GM21786 (cell line): Measurements from ENCODE around the gene RGS9.
"Not testable (repeated sequence)": the region's sequence is repeated elsewhere in the genome, so short reads cannot be mapped to it uniquely, and the experiment has no call there.

Experiments
- ATAC-seq: cut with Tn5 transposase; IDR thresholded peaks from one replicate; pipeline ENCODE4 v1.9.1; 2021; ENCODE audit not compliant: unreplicated experiment

RGS9 gene

DNA sequence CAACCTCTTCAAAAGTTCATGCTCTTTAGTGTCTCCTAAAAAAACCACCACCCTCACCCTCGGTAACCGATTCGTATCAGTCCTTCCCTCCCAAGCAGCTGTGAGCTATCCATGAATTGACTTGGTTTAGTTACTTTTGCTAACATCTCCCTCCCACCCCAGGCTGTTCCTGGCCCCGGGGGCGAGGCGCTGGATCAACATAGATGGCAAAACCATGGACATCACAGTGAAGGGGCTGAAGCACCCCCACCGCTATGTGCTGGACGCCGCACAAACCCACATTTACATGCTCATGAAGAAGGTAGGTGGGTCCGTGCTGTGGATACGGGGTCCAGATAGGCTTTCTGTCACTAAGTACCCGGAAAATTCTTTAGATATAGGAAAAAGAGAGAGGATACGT, 66.8 kb downstream of the RGS9 start:
- ATAC-seq, result no peak

DNA sequence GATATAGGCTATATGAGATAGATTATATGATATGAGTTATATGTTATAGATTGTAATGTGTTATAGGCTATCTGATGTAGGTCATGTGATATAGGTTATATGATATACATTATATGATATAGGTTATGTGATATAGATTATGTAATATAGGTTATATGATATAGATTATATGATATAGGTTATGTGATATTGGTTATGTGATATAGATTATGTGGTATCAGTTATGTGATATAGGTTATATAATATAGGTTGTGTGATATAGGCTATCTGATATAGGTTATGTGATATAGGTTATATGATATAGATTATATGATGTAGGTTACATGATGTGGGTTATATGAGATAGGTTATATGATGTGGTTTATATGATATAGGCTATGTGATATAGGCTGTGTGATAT, 68.5 kb downstream of the RGS9 start:
- ATAC-seq, result no peak

DNA sequence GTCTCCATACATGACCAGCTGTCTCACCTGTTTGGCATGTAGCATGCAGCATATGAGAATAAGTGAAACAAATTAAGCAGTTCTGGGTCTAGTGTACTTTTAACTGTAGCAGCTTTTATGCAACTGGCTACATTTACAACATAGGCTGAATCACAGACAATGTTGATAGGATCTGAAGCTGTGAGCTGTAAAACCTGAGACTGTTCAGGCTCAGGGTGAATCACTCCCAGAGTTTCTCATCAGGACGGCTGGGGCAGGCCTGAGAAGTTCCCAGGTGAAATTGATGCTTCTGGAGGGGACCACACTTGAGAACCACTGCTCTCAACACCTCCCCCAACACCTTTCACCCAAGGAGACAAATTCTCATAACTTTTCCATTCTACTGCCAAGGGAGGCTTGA, 70.3 kb downstream of the RGS9 start:
- ATAC-seq, result not testable (repeated sequence)

DNA sequence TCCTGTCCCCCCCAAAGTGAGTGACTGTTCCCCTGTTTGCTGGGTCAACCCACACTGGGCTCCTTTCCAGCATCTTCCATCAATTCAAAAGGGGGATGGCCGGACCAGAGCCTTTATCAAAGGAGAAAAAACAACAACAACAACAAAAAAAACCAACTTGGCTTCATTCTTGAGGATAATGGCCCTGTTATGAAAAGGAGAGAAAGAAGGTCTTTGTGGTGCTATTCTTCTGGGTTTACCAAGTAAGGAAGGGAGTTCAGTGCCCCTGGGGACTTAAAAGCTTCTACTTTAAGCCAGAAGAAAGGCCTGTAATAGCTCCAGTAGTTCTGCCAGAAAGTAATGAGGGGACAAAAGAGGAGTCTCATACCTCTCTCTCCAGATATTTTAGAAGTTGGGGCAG, 71.5 kb downstream of the RGS9 start:
- ATAC-seq, result no peak

DNA sequence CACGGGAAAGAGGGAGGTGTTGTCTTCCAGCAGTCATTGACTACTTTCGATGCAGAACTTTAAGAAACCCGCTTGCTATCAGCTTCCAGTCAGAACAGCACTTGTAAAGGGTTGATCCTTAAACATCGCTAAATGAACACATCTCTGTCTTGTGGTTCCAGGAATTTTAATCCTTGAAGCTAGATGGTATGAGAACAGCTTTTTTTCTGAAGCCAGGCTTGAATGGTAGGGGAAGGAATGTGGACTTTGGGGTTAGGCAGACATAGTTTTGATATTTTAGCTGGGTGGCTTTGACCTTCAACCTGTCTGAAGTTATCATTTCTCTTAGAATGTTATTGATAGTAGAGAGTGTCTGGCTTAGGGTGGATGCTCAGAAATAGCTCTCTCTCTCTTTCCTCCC, 81.1 kb downstream of the RGS9 start:
- no peak for ATAC-seq

DNA sequence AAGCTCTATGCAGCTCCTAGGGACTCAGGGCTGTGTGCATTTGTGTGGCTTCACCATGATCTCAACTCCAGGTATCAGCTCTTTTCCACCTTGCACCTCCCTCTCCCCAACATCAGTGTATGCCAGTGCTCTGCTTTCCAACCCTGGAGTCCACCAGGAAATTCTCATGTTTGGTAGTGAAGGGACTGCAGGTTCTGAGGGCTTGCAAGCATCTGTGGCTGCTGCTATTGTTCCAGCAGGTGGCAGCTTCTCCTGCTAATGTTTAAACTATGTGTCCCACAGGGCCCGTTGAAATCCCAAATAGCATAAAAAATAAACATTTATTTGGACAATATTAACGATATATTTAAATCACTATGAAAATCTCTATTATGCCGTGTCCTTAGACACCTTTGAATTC, 82.0 kb downstream of the RGS9 start:
- ATAC-seq, result no peak

DNA sequence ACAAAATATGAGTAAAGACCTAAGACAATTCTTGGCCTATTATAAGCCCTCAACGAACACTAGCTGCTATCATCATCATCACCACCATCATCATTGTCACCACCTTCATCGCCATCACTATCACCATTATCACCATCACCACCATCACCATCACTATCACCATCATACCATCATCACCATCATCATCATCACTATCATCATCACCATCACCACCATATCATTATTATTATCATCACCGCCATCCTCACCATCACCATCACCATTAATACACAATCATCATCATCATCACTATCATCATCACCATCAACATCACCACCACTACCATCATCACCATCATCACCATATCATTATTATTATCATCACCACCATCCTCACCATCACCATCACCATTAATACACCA, 82.5 kb downstream of the RGS9 start:
- no peak for ATAC-seq

DNA sequence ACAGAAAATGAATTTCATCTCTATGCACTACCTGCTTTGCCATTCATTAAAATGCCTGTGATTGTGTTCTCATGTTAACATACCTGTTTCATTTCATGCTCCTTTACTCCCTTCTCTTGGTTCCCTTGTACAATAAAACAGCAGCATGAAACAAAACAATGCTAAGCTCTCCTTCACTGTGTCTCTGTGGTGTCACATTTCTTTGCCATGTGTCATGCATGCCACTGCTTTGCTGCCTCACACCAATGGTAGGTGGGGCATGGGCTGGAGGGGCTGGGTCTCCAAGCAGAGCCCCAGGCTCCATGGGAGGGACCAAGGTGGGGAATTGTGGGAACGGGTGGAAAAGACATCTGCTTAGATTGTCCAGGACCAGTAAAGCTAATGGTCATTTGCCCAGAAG, 83.6 kb downstream of the RGS9 start:
- no peak for ATAC-seq

DNA sequence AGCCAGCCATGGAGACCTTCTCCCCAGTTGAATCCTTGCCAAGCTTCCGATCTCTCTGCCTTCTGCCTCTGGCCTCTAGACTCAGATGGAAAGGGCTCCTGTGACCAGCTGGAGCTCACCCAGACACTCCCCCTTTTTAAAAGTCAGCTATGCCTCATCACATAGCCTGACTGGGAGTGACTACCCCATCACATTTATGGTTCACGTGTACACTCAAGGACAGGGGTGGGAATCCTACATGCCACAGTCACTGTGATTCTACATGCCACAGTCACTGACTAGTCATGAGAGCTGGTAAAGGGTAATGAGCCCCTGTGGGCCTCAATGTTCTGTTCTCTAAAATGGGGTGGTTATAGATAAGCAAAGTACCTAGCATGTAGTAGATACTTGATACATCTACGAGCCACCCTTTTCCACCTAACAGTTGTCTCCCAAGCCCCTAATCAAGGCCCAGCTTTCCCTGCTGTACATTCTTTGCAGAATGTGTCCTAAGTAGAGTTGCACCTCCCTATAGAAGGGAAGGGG, 85.1 kb downstream of the RGS9 start:
- no peak for ATAC-seq

DNA sequence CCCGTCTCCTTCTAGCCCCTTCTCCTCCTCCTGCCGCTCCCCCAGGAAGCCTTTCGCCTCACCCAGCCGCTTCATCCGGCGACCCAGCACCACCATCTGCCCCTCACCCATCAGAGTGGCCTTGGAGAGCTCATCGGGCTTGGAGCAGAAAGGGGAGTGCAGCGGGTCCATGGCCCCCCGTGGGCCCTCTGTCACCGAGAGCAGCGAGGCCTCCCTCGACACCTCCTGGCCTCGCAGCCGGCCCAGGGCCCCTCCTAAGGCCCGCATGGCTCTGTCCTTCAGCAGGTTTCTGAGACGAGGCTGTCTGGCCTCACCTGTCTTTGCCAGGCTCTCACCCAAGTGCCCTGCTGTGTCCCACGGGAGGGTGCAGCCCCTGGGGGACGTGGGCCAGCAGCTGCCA, 87.9 kb downstream of the RGS9 start:
- ATAC-seq, result no peak

DNA sequence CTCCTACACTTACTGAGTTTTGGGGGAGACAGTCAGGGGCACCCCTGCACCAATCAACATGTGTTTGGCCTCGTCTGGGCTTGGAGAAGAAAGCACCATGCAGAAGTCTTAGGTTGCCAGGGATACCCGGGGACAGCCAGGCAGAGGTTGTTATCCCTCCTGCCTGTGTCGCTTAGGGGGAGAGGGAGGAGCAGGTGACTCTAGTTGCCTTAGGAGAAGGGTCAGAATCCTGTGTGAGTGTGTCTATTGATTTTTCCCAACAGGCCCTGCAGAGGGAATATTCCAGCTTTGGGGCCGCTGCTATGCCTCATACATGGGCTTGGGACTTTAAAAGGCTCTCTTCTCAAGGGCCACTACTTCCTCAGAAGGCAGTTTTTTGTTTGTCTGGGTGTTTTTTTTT, 89.1 kb downstream of the RGS9 start:
- ATAC-seq, result no peak

DNA sequence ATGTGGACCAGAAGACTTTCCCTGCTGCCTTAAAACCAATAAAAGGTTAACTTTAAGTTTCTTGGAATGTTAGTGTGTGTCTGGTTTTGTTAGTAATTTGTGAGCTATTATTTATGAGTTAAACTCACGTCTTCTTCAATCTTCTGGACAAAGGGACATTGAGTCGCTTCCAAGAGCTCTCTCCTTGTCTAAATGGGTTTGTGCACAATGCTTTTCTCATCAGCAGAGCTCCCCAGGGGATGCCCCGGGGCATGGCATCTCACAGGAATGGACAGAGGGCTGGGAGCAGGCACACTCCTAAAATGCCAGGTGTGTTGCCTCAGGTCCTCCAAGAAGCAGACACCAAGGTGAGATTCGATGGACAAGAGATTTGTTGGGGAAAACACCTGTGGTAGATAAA, 90.5 kb downstream of the RGS9 start:
- ATAC-seq, result no peak

DNA sequence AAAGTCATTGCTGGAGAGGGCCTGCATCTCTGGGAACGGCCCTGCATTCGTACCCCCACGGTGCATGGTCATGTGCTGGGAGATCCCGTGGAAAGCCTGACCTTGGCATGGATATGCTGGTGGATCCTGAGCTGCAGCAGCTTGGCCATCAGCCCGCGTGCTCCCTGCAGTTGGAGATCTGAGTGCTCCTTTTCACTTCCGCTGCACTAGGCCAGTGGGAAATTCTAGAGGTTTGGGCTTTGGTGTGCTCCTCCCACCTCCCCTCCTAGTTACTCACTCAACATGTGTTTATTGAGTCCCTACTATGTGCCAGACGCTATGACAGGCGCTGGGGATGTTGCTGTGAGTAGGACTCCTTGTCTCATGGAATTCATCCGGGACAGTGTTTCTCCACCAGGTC, 91.1 kb downstream of the RGS9 start:
- ATAC-seq, result no peak

DNA sequence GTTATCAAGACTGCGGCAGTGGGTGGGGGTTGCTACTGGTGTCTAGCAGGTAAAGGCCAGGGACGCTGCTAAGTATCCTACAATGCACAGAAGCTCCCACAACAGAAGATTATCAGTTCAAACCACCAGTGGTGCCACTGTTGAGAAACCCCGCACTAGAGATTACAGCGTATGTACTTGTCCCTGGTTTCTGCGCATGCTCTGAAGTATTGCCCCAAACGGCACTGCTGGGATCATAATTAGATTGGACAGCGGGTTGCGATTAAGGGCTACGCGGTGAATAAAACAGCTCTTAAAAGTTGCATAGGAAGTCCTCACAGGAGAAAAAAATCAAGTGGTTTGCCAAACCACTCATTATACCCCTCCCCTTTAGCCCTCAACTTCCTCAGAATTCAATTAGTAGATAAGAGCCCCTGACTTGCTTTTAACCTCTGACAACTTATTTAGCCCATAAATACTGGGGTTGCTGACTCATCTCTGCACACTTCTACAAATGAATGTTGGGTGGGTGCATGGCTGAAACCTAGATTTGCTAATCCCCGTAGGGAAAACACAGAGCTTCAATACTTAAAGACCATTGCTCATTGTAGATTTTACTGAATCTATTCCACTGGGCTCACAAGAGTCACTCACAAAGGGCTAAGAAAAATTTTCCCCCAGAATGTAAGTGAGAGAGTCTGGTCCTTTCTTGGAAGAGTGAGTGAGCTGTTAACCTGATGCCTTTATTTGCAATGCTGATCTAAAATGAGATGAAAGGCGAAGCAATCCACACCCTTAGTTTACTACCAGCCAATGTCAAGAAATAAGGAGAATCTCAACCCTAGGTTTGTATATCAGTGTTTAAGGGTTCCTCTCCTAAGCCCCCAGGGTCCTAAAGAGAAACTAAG, 91.8 kb downstream of the RGS9 start:
- peak; percentile 61 for ATAC-seq

DNA sequence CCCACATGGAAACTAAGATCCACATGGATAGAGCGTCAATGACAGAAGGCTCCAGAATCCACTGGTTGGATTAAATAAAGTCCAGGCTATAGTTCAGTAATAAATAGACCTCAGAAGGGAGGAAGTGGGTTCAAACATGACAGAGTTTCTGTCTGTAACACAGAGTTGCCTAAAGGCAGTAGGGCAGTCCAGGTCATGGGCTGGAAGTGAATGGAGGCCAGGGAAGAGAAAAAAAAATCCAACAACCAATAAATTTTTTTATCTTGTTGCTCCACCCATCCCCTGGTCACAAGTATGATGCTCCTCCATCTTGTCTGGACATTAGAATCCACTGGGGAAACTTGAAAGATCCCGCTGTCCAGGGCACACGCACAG, 92.4 kb downstream of the RGS9 start:
- ATAC-seq, result no peak

DNA sequence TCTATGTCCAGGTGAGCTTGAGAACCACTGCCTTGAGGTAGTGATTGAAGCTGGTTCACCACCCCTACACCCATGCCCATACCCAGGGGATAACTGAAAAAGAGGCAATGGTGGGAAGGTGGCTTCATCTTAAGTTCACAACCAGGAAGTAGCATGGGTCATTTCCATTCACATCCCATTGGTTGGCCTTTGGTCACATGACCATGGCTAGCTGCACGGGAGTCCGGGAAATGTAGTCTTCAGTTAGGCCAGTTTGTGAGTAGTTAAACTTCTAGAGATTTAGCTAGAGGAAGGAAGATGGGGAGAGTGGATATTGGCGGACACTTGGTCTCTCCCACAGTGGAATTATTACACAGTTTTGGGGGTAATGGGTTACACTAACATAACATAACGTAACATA, 92.9 kb downstream of the RGS9 start:
- no peak for ATAC-seq

DNA sequence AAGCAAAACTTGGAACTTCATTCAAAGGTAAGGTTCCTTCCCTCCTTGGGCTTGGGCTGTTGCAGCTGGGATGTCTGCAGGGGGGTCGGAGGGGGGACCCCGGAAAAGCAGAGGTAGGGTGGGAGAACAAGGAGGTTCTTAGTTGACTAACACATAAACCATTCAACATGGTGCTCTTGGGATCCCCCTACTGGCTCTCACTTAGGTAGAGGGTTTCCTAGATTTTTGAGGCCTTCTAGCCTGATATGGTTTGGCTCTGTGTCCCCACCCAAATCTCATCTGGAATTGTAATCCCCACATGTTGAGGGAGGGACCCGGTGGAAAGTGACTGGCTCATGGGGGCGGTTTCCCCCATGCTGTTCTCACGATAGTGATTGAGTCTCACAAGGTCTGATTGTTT, 93.9 kb downstream of the RGS9 start:
- no peak for ATAC-seq

DNA sequence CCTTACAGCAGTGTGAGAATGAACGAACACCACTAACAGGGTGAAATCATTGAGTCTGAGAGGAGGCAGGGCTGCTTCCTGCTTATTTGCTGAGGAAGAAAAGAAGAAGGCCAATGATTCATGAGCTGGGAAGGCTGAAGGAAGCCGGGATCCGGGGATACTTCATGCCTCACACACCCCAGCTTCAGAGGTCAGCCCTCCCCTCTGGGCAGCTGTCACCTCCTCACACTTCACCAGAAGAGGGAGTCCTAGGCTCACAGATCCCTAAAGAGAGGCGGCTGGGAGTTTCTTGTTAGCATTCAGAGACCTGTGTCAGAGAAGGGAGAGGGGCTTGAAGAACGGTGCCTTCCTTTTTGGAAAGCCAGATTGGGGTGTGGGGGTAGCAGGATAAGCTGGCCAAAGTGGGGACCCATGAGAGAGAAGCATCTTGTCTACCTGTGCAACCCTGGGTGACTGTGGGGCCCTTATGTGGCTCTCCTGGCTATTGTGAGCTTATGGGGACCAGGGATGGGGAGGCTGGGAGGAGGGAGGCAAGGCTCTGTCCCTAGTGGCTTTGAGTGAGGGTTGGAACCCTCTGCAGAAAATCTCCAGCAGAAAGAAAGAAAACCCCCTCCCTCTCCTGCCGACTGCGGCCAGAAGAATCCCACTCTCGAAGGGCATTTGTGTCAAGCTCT, 94.6 kb downstream of the RGS9 start:
- no peak for ATAC-seq

DNA sequence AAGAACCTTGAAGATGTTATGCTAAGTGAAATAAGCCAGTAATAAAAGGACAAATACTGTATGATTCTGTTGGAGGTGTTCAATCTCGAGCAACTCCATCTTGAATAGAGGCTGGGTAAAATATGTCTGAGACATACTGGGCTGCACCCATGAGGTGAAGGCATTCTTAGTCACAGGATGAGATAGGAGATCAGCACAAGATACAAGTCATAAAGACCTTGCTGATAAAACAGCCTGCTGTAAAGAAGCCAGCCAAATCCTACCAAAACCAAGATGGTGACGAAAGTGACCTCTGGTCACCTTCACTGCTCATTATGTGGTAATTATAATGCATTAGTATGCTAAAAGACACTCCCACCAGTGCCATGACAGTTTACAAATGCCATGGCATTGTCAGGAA, 98.1 kb downstream of the RGS9 start:
- ATAC-seq, result no peak

DNA sequence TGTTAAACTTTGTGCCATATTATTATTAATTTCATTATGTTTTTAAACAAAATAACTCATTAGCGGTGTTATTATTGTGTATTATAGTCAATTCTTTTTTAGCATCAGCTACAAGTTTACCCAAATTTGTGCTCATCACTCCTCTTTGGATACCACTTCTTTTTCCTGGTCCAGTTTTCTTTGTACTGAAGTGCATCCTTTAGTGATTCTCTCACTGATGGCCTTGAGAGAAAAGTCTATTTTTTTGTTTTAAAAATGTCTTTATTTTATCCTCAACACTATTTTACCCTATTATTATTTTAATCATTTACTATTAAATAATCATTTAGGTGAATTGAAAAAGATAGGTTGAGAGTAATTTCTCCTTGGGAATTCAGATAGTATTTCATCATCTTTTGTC, 99.2 kb downstream of the RGS9 start:
- no peak for ATAC-seq

DNA sequence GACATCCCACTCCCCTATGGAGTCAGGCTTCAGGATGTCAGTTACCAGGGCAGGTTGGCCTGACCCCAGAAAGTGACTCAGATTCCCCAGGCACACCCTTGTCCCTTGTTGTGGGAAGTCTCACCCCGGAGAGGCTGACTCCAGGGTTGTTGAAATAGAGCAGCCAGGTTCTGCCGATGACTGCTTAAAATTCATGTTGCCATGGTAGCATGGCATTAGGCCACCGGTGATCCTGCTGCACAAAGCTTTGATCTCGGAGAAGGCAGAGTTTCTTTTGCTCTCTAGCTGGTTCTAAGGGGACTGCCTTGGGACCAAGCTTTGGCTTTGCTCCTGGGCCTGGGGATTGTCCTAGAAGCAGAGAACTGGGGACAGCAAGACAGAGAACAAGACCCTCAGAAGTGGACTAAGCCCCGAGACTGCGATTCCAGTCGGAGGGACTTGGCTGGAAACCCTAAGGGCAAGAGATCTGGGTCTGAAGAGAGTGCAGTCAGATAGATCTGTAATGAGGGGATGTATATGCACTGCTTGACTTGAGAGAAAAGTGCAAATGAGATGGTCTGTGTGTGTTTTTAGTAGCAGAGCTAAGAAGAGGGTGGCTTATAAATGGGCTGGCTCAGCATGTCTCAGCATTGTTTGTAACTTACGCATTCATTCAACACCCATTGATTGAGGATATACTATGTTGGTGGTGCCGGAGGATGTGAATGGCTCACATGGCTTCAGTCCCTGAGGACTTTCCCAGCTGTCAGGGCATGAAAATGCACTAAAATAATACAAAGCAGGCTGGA, 106.9 kb downstream of the RGS9 start:
- no peak for ATAC-seq

DNA sequence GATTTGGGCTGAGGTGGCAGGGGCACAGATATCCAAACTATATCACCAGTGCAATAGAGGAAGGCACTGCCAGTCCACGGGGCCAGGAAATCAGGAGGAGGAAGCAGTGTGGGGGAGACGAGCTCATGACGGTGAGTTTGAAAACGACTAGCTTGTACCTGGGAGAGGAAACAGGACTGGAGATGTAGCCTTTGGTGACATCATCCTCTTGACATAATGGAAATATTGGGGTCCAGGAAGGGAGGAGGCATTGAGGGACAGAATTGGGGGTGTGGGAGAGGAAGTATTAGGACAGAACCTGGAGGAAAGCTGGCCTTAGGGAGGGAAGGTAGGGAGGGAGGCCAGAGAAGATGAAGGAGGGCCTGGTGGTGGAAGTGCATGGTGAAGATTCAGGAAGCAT, 109.1 kb downstream of the RGS9 start:
- no peak for ATAC-seq
